Left colon (tissue), 2 donors: Measurements from ENCODE around the gene MAST4. TPM values are rescaled to one million over a fixed set of nuclear protein-coding genes. Genes with fewer than 3 reads are reported as not detected.

Experiments
- ATAC-seq: fragments of 200-7000 bp; cut with Tn5 transposase; one replicate; pipeline ENCODE4 v1.9.1; 2020; ENCODE audit warnings: mild to moderate bottlenecking, moderate library complexity
- DNase-seq, 2 donors: peaks; one replicate each; pipeline ENCODE4 v3.0.0-alpha.2; 2020
- intact Hi-C, 2 donors: fragments of 100-400 bp; cut with DNase I in 1 of 2; cut with micrococcal nuclease in 1 of 2; formaldehyde crosslinking; loops; one replicate each; pipeline versions ENCODE4 v1.11.2 to v1.14.0; 2022; cut with DNase I, micrococcal nuclease
- total RNA-seq, 2 donors: library from RNA; stranded (reverse); fragmentation: NEBNext Ultra II Directional; extraction: Animal tissue kit (Norgen Biotek cat#: 25700); gene quantifications; one replicate each; pipeline ENCODE4 v1.2.1, GENCODE V29; 2021
- donor health status: DM: no; HTN: no; CAD: no.
- donor health status: DM: yes; HTN: yes; CAD: no.

Gene MAST4
- total RNA-seq, 2 donors from 2014 or later: 12.8 to 20.5 TPM

DNA sequence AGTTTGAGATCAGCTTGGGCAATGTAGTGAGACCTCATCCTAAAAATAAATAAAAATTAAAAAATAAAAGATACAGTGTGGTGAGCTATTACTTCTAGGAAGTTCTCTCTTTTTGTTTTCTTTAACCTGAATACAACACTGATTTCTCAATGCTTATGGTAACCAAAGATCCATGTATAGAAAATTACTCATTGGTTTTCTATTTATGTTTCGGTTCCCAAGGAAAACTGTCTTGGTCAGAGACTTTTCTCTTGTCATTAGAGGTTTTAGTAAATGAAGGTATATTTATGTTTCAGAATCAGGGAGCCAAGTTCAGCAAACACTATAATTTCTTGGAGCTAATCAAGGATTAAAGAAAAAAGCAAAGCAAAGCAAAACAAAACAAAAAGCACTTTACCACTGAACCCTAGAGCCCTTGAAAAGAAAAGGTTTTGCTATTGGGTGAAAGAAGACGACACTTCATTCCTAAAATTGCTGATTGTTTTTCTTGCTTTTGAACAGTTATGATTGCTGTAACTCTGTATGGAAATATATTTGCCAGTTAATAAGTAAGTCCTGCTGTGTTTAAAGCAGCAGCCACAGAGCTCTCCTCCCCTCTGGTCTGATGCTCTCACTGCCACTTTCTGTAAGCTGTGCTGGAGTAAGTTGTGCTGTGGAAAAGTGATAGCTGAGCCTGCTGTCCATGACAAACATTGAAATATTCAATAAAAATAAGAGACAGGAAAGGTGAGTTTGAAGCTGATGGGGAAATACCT, 302.2 kb downstream of the MAST4 start:
- intact Hi-C loops: no loop called here
- ATAC-seq: no peak
- DNase-seq: no peak

DNA sequence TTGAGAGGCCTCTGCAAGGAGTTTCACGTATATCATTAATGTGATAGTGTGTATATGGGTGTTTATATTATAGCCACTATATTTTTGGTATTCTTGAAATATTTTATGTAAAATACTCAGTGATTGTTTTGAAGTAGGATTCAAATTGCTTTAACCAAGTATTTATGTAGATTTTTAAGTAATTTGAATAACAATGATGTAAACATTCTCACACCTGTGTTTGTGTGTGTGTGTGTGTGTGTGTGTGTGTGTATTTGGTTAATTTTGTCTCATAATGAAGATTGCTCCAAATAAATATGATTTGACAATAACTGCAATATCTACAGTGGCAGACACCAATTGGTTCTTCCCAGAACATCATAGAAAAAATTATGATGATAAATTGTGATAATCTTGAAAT, 307.0 kb downstream of the MAST4 start:
- intact Hi-C loops: no loop called here
- DNase-seq (no peak), ATAC-seq (no peak)

DNA sequence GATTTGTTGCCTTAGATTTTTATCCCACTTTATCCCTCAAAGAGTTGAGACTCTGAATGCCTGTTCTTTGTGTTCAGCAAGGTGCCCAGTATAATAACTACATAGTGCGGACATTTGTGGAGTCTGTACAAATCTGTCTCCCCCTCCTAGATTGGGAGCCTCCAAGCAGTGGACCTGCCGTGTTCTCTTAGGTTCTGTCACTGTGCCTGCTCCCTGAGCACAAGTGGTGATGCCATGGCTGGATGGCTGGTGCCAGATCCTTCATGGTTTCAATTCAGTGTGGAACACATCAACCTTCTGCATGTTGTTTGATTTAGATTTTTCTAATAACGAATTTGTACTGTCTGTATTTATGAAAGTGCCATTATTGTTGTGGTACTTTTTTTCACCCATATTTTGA, 307.5 kb downstream of the MAST4 start:
- DNase-seq: no peak
- intact Hi-C loops: no loop called here
- peak; percentile 29 for ATAC-seq

DNA sequence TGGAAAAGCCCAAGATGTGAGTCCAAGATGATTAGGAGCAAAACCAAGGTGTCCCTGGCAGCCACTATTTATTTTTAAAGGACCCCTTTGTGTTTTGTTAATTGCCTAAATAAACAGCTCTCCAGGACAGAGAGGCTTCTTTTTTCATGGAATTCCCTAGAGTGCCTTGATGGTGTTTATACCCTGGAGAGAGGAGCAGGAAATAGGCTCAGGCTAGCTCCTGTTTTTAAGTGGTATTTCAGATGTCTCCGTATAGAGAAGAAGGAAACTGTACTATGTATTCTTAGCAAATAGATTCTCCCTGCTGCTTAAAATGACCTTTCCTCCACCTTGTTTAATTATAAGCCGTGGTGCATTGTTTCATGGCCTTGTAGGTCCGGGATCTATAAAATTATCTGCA, 308.0 kb downstream of the MAST4 start:
- ATAC-seq: peak; percentile 97
- no peak for DNase-seq
- intact Hi-C loops: no loop called here

DNA sequence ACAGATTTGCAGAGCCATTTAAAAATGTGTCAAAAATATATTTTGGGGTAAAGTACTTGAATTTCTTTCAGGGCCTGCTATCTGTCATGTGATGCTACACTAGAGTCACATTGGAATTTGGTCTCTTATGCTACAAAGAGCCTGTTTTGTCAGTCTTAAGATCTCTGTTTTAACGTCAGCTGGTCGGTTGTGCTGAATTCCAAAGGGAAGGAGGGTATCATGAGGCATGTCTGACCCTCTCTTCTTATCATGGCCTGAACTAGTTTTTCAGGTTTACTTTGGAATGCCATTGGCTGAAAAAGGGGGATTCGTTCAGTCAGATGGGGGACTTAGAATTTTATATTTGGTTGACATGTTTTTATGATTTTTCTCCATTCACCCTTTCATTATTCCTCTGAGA, 309.8 kb downstream of the MAST4 start:
- no peak for ATAC-seq
- no peak for DNase-seq
- intact Hi-C loops: no loop called here

DNA sequence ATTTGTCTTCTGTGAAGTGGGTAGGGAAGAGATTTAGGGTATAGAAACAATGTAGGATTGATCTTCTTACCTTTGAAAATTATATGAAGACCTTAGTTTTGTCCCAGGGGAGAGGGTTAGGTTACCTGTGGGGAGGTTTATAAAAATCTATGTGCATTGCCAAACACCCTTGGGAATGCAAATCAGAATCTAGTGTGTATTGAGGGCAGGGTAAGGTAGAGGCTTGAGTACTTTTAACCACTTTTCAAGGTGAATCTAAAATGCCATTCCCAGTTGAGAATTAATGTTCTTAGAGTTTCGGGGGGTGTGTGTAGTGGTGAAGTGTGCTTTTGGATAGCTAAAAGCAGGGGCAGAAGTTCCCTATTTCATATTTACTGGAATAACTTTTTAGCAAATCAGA, 312.0 kb downstream of the MAST4 start:
- DNase-seq: no peak
- ATAC-seq: no peak
- intact Hi-C loops: no loop called here

DNA sequence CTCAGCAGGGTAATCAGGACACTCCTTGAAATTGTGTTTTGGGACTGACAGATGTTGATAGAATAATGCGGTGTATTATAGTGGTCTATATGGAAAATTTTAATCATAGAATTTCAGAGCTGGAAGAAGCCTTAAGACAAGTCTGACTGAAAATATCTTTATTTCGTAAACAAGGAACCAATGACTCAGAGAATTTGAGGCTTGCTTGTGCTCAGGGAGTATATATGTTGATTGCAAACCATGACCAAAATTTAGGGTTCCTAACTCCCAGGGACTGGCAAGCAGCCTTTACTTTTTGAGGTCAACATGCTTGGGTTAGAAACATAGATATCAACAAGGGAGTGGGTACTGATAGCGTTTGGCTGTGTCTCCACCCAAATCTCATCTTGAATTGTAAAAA, 313.2 kb downstream of the MAST4 start:
- ATAC-seq: no peak
- no peak for DNase-seq
- intact Hi-C loops: no loop called here

DNA sequence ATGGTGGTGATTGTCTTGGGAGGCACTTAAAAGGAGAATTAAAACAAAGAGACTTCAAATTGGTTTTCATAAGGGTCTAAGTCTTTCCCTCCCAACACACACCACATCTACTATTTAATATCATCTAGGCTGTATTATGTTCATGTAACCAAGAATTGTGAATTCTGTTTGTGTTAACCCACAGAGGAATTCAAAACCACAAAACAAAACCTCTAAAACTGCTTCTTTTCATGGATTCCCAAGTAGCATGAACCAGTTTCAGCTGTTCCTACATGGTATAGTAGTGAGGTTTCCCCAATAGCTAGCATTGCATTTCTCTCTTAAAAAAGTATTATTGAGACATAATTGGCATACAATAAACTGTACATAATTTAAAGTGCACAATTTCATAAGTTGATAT, 316.6 kb downstream of the MAST4 start:
- ATAC-seq (no peak), DNase-seq (no peak)
- intact Hi-C loops: no loop called here

DNA sequence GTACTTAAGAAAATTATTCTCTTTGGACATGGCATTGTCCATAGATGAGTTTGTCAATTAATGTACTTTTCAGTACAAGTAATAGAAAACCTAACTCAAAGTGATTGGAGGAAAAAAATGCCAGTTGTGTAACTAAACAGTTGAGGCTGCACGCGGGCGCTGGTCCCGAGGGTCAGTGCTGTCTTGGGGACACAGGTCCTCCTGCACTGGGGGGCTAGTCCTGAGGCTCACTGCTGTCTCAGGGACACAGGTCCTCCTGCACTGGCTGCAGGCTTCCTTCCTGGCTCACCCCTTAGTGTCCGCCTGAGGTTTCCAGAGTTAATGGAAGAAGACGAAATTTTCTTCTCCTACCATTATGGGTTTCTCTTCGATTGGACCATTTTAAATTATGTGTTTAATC, 319.3 kb downstream of the MAST4 start:
- DNase-seq (no peak), ATAC-seq (no peak)
- intact Hi-C loops: no loop called here

DNA sequence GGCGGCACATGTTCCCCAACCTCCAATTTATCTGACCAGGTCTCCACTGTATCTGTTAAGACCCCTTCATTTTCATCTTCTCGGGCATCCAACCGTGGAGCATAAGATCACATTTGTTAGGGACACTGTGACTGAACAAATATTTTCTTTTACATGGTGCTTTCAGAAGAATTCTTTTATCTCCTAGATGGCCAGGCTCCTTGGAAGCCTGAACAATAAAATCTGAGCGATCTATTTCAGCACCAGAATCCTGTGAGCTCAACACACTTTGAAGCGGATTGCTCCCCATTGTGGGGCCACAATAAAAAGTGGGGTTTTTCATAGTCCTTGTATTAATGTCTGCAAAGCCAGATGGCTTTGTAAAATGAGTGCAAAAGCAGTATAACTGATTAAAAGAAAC, 326.7 kb downstream of the MAST4 start:
- no peak for ATAC-seq
- intact Hi-C loops: no loop called here

DNA sequence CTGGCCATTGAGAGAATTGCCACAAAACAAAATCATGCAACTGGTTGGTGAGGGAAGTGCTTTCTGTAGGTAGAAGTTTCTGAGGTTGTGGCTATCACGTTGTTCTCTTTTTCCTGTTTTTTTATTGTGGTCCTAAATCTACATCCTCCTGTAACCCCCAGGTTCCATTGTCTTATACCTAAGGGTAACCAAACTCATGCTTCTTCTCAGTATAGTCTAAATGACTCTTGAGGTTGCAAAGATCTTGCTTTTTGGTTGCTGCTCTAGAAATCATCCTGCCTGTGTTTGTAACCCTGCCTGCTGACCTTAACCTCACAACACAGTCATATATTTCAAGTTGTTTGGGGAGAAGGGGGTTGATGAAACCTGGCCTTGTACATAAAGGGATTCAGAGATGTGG, 327.3 kb downstream of the MAST4 start:
- DNase-seq: no peak
- intact Hi-C loops: no loop called here
- no peak for ATAC-seq

More for the DNA sequence above, 326.7 kb downstream of the MAST4 start:
- DNase-seq: no peak

DNA sequence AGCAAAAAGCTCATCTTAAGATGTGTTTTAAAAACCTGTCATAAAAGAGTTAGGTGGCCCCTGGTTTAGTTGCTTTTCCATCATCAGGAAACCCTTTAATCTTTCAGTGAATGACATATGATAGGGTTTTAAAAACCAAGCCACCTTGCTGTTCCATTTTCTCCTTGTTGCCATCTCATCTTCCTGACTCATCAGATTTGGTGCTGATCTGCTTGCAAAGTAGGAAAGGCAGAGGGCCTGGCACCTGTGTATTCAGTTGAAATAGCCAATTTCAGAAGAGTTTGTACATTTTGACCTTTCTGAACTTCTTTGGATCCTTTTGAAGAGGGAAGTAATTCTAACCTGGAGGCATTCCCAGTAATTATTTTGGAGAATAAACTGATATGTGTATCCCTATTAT, 327.7 kb downstream of the MAST4 start:
- intact Hi-C loops: no loop called here
- DNase-seq (no peak), ATAC-seq (no peak)

DNA sequence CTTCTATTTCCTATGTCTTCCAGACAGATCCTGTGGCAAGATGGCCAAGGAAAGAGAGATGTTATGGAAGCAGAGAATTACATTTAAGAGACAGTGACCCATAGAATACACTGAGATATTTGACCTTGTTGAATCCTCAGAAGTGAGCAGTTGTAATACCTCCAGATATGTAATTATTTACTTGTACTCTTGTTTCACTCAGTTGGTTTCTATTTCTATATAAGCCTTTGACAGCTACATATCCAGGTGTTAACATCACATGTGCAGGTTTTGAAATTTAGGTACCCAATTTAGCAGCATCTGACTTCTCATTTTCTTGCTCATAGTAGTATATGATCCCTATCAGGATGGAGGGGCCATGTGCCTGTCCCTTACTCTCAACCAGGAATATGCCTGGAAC, 330.9 kb downstream of the MAST4 start:
- DNase-seq (no peak), ATAC-seq (no peak)
- intact Hi-C loops: no loop called here

DNA sequence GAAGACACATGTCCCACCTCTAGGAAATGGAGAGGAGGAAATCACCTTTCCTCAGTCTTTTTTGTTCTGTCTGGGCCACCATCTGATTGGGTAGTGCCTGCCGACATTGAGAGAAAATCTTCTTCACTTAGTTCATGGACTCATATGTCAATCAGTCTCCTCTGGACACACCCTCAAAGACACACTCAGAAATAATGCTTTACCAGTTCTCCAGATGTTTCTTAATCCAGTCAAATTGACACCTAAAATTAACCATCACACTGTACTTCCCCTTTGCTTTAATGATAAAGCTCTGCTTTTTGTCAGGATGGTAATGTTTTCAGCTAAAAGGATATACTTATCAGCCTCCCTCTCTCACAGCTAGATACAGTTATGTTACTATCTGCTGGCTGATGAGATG, 333.1 kb downstream of the MAST4 start:
- no peak for ATAC-seq
- intact Hi-C loops: no loop called here
- DNase-seq: no peak

DNA sequence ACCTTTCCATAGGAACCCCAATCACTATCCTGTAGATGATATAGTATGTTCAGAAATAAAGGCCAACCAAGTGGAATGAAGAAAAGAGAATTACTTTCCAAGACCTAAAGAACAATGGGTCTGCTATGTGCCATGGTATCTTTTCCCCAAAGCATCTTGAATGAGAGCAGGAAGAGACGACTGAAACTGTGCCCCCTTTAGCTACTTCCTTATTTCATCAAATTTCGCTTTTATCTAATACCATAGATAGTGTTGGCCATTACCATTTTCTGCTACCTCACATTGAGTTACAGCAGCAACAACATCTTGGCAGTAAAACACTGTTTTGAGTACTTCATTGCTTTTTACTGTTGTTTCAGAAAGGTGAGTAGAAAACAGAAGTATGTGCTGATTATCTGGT, 333.8 kb downstream of the MAST4 start:
- ATAC-seq: no peak
- no peak for DNase-seq
- intact Hi-C loops: no loop called here

DNA sequence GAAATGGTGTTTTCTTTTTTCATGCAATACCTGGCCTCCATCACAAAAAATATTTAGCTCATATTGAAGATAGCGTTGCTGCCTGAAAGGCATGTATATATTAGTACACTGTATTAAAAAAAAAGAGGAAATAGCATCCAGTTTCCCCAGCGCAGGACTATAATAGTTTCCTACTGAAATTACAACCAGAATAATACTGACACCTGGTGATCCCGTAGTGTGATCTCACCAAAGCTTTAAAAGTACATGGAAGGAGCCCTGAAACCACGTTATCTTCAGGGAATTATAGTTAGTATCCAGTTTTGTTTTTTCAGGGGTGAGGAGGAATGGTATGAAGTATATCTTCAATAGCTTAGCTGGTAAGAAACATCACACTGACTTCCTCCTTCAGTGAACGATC, 335.5 kb downstream of the MAST4 start:
- no peak for ATAC-seq
- intact Hi-C loops: no loop called here
- no peak for DNase-seq

DNA sequence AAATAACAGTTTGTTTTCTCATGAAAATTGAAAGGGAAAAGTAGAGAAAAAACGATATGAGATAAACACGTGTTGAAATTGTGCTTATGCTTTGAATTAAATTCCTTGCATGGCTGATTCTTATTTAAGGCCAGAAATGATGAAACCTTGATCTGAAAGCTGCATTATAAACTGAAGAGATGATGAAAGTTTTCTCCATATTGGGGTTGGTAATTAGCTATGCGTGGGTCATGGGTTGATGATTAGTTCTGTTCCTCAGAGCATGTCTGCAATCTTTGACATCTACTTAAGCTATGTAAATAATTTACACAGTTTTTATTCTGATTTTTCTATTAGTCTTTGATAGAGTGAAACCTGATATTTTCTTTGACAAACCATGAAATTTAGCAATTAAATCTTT, 336.3 kb downstream of the MAST4 start:
- no peak for ATAC-seq
- DNase-seq: no peak
- intact Hi-C loops: no loop called here

DNA sequence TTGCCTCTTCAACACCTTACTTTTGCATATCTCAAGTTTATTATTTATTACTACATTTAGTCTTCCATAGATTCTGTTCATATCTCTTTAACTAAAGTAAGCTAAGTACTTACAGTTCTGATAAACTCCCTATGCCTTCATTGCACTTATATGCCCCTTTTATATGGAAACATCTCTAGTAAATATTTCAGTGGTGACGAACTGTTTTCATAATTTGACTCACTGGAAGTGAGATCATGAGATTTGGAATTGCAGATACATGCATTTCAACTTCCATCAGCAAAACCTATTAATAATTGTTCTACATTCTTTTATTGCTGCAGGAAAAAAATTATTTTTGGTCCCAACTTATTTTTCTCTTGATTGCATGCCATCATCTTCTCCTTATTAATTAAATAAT, 336.9 kb downstream of the MAST4 start:
- ATAC-seq (no peak), DNase-seq (no peak)
- intact Hi-C loops: no loop called here

DNA sequence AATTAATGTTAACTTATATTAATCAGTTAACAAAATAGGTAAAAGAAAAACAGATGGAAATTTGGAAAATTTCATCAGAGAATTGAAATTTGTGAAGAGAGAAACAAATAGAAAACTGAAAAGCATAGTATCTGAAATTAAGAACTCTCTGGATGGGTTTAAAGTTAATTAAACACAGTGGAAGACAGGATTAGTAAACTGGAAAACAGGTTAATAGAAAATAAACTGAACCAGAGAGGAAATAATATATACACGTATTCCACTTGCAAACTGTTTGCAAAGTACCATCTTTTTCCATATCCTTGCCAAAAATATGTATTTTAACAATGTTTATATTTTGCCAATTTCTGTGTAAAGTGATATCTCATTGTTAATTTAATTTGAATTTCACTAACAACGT, 342.9 kb downstream of the MAST4 start:
- ATAC-seq: no peak
- DNase-seq: no peak
- intact Hi-C loops: no loop called here

DNA sequence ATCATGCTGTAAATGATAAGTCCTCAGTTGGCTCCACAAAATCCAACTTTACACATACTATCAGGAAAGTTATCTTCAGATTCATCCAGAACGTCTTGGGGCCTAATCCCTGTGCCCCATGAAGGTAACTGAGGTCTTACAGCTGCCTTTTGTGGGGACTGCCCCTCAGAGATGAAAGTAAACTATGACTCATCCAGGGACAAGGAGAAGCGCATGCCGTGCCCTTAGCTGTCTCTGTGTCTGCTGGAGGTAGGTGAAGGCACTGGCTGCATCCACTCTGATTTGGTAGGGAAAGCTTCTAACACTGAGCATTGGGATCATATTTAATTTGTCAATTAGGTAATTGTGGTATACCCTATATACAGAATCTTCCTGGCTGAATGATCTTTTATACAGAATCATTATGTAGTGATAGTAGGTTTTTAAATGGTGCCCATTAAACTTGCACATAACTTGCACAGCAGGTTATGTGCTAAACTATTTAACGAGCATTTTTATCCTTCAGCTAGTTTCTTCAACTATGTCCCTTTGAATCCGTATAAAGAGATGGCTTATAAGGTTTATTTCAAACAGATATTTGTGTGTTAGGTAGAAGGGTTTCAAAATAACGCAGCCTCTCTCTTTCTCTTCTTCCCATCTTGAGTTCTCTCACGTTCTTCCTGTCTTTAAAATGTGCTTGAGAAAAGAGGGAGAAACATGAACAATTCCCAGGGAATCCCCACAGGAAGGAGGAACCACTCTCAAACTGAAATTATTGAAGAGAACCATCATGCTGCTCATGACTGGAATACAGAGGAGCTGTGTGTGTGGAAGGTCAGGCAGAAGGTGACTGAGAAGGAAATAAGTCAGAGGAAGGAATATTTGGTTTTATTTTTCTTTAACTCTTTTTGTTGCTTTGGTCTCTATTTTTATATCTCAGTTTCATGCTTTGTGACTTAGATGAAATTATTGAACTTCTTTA, 349.5 kb downstream of the MAST4 start:
- intact Hi-C loops: no loop called here
- DNase-seq (no peak), ATAC-seq (no peak)
